CD4-positive, alpha-beta T cell (primary cell): ENCODE data around the gene KDM4B. TPM values are rescaled to one million over a fixed set of nuclear protein-coding genes. Genes with fewer than 3 reads are reported as not detected.

ENCODE experiments used
- ATAC-seq: fragments of 200-7000 bp; cut with Tn5 transposase; one replicate; pipeline ENCODE4 v1.10.0; 2022; ENCODE audit warnings: mild to moderate bottlenecking; ENCODE audit not compliant: poor library complexity
- CTCF ChIA-PET: fragments of 350-600 bp; sonication (Branson Sonifier 250); formaldehyde crosslinking; loops from one replicate; lab custom pipeline; 2021; ENCODE audit warnings: antibody characterized with exemption, inconsistent platforms; lab: Charles Lee
- POLR2A ChIA-PET: fragments of 350-600 bp; sonication (Branson Sonifier 250); formaldehyde crosslinking; loops from one replicate; lab custom pipeline; 2021; ENCODE audit warnings: antibody characterized with exemption, inconsistent platforms; lab: Charles Lee
- DNase-seq, 14 experiments: peaks; one replicate each; pipeline ENCODE4 v3.0.0-alpha.2; 2013 to 2020; ENCODE audit warnings: mixed read lengths in 2 of 14
- H3K27ac ChIP-seq, 2 donors: one replicate each; pipeline versions ENCODE4 v1.5.1 to v1.7.0; 2013; ENCODE audit warnings: low read length in 2 of 2, low read depth in 1 of 2, mild to moderate bottlenecking in 1 of 2
- H3K27me3 ChIP-seq, 2 experiments: 1 replicate in 1 of 2; 2 replicates in 1 of 2; pipeline versions ENCODE4 v1.6.1 to v1.7.0; 2013; ENCODE audit warnings: low read length in 2 of 2, control low read depth in 1 of 2, mild to moderate bottlenecking in 1 of 2, moderate library complexity in 1 of 2; ENCODE audit not compliant: insufficient read depth in 2 of 2, control insufficient read depth in 1 of 2
- H3K36me3 ChIP-seq: one replicate; pipeline ENCODE4 v1.6.1; 2013; ENCODE audit warnings: low read length, control low read depth; ENCODE audit not compliant: insufficient read depth
- H3K4me1 ChIP-seq: one replicate; pipeline ENCODE4 v1.6.1; 2013; ENCODE audit warnings: low read length, control low read depth; ENCODE audit not compliant: insufficient read depth
- H3K4me3 ChIP-seq: one replicate; pipeline ENCODE4 v1.5.1; 2013; ENCODE audit warnings: mild to moderate bottlenecking, low read length, moderate library complexity
- H3K9me3 ChIP-seq, 2 experiments: 1 replicate in 1 of 2; 2 replicates in 1 of 2; pipeline versions ENCODE4 v1.6.1 to v1.7.0; 2013; ENCODE audit warnings: low read length in 2 of 2, mild to moderate bottlenecking in 2 of 2, control low read depth in 1 of 2, moderate library complexity in 1 of 2; ENCODE audit not compliant: control insufficient read depth in 1 of 2, insufficient read depth in 1 of 2
- H3K27ac Mint-ChIP-seq: one replicate; pipeline ENCODE4 v1.8.0; 2020; ENCODE audit warnings: mixed read lengths
- H3K27me3 Mint-ChIP-seq: one replicate; pipeline ENCODE4 v1.8.0; 2021; ENCODE audit warnings: mixed read lengths
- H3K36me3 Mint-ChIP-seq: one replicate; pipeline ENCODE4 v1.8.0; 2021; ENCODE audit warnings: low read depth, mixed read lengths
- H3K4me1 Mint-ChIP-seq: one replicate; pipeline ENCODE4 v1.8.0; 2021; ENCODE audit warnings: low read depth, mixed read lengths
- H3K4me3 Mint-ChIP-seq: one replicate; pipeline ENCODE4 v1.8.0; 2020; ENCODE audit warnings: mild to moderate bottlenecking, mixed read lengths
- H3K9me3 Mint-ChIP-seq: one replicate; pipeline ENCODE4 v1.8.0; 2020; ENCODE audit warnings: mixed read lengths
- CTCF ChIP-seq: fragments of 200-600 bp; IDR thresholded peaks from one replicate; pipeline ENCODE4 v1.8.0; 2022; ENCODE audit warnings: antibody characterized with exemption, mild to moderate bottlenecking
- intact Hi-C, 2 experiments: fragments of 100-400 bp; cut with DNase I in 1 of 2; cut with micrococcal nuclease in 1 of 2; formaldehyde crosslinking; loops; one replicate each; pipeline versions ENCODE4 v1.15.1 to v1.9.0; 2023 to 2025; cut with DNase I, micrococcal nuclease
- total RNA-seq, 174 experiments: library from RNA in 2 of 174; stranded (reverse) in 2 of 174; gene quantifications; one replicate each; pipeline ENCODE4 v1.2.3 and lab custom pipeline; 2021 to 2026

Gene KDM4B
- total RNA-seq, 2 experiments from 2014 or later, result 41.8 to 42.5 TPM

GRCh38 chr19:5120321-5120720, 151.4 kb downstream of the KDM4B start:
- peaks cover 40% of the 10 kb centered on the region for H3K36me3 Mint-ChIP-seq
- H3K27ac Mint-ChIP-seq, result no peak overlapping the region
- intact Hi-C loops, result no loop called here
- no peaks in the 10 kb centered on the region for H3K27me3 Mint-ChIP-seq
- peaks cover 5% of the 10 kb centered on the region for H3K4me1 Mint-ChIP-seq
- Histone ChIP-seq H3K4me3 (no peak overlapping the region), H3K36me3 (peaks cover 19% of the 10 kb centered on the region), H3K9me3 (peaks cover 0 to 7% of the 10 kb centered on the region in 2 experiments), H3K27ac (no peak overlapping the region), H3K4me1 (peaks cover 3% of the 10 kb centered on the region), H3K27me3 (no peaks in the 10 kb centered on the region)
- DNase-seq, result no peak
- no peak for TF ChIP-seq CTCF
- H3K9me3 Mint-ChIP-seq, result peaks cover 2% of the 10 kb centered on the region
- no peak overlapping the region for H3K4me3 Mint-ChIP-seq
- ChIA-PET CTCF (no interaction called here), POLR2A (no interaction called here)
- no peak for ATAC-seq

- Histone ChIP-seq H3K4me1 (peaks cover 6% of the 10 kb centered on the region), H3K36me3 (peaks cover 19% of the 10 kb centered on the region), H3K27me3 (no peaks in the 10 kb centered on the region), H3K9me3 (peaks cover 0 to 2% of the 10 kb centered on the region in 2 experiments), H3K27ac (no peak overlapping the region), H3K4me3 (no peak overlapping the region)
- ChIA-PET CTCF (no interaction called here), POLR2A (interaction anchor here (0.8 kb wide), 1 partner anchor 152 kb away, joined by 3 read pairs; the partner anchor contains the start of gene KDM4B)
- H3K27me3 Mint-ChIP-seq, result no peaks in the 10 kb centered on the region
- intact Hi-C loops, result no loop called here
- no peak overlapping the region for H3K4me3 Mint-ChIP-seq
- H3K9me3 Mint-ChIP-seq, result no peaks in the 10 kb centered on the region
- peaks cover 35% of the 10 kb centered on the region for H3K36me3 Mint-ChIP-seq
- H3K27ac Mint-ChIP-seq, result no peak overlapping the region
- DNase-seq, result no peak
- no peak for ATAC-seq
- H3K4me1 Mint-ChIP-seq, result peaks cover 7% of the 10 kb centered on the region
- no peak for TF ChIP-seq CTCF
Measured at GRCh38 chr19:5120833-5121232, 151.9 kb downstream of the KDM4B start.

- no peaks in the 10 kb centered on the region for H3K27me3 ChIP-seq
- Mint-ChIP-seq H3K9me3 (no peaks in the 10 kb centered on the region), H3K27ac (no peak overlapping the region), H3K4me1 (peaks cover 10% of the 10 kb centered on the region), H3K27me3 (no peaks in the 10 kb centered on the region), H3K36me3 (peaks cover 31% of the 10 kb centered on the region), H3K4me3 (no peak overlapping the region)
- ChIA-PET CTCF (no interaction called here), POLR2A (interaction anchor here (0.8 kb wide), 1 partner anchor 152 kb away, joined by 3 read pairs; the partner anchor contains the start of gene KDM4B)
- no peak for DNase-seq
- TF ChIP-seq CTCF, result no peak
- no peak overlapping the region for H3K4me3 ChIP-seq
- H3K9me3 ChIP-seq, result no peaks in the 10 kb centered on the region
- ATAC-seq, result no peak
- H3K27ac ChIP-seq, result no peak overlapping the region
- H3K36me3 ChIP-seq, result peaks cover 19% of the 10 kb centered on the region
- H3K4me1 ChIP-seq, result peaks cover 7% of the 10 kb centered on the region
- intact Hi-C loops, result no loop called here
Measured at GRCh38 chr19:5121266-5122120, 152.6 kb downstream of the KDM4B start.
